HG03442 (cell line): ENCODE measurements around the gene KIAA1958.
"Not testable (repeated sequence)": the region's sequence is repeated elsewhere in the genome, so short reads cannot be mapped to it uniquely, and the experiment has no call there.

Source experiments
- ATAC-seq: cut with Tn5 transposase; IDR thresholded peaks from one replicate; pipeline ENCODE4 v1.9.1; 2021; ENCODE audit warnings: mild to moderate bottlenecking, moderate library complexity; ENCODE audit not compliant: unreplicated experiment

Gene KIAA1958

DNA sequence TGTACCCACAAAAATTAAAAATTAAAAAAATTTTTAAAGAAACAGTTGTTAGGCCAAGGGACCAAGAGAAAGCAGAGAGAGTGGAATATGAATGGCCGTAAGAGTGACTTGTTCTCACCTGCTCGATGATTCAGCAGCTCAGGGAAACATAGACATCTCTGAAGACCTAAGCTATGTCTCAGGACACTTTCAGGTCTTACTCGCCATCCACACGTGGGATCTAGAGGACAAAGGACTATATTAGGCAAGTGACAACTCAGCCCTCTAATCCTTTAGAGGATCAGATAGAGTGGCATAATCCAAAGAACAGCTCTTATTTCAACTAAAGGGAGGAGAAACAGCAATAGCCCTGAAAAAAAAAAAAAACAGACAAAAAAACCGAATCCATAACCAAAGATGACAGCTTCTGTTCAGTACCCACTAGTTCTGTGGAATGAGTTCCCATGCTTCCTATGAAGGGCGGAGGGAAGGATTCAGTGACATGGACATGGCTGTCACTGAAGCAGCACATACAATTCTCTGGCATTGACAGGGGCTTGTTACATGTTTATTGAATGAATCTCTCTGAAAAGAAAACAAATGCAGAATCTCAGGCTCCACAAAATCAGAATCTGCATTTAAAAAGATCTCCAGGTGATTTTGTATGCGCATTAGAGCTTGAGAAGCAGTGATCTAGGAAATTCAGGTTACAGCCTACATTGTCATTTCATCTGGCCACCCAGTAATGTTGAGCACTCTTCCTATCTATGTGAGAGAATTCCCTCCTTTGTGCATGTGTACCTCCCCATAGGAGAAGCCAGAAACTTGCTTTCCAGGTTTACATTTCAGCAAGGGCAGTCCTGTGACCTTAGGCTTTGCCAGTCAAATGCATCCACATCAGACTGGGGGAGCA, 96.0 kb downstream of the KIAA1958 start:
- no peak for ATAC-seq

DNA sequence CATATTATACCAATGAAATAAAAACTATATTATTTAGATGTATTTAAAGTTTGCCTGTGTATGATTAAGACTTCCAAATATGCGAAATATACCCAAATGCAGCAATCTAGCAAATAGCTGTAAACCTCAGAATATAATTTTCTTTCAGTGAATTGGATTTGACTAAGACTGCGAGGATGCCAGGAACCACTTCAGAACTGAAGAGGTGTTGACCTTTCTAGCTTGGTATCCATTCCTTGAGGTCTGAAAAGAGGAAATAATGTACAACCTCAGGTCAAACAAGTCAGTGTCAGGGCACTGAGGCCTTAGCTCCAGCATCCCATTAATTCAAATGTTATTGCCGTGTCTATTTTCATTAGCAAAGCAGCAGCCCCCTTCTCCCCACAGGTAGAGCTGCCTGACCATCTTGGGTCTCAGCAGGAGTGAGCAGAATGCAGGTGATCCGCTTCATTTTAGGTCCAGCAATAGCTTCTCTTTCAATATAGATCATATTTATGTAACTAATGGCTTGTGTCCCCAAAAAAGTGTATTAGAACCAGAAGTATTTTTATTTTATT, 100.0 kb downstream of the KIAA1958 start:
- no peak for ATAC-seq

DNA sequence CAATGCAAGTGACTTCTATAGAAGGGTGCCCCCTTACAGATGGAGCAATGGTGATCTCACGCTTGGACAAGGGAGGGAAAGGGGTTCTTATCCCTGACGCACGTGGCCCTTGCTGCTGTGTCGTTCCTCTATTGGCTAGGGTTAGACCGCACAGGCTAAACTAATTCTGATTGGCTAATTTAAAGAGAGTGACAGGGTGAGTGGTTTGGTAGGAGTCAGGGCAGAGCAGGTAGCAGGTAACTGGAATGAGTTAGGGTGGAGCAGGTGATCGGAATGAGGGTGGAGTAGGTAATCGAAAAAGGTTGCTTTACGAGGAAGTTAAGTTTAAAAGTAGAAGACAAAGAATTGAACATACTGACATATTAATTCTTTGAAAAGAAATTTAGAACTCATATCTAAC, 105.2 kb downstream of the KIAA1958 start:
- ATAC-seq = not testable (repeated sequence)

DNA sequence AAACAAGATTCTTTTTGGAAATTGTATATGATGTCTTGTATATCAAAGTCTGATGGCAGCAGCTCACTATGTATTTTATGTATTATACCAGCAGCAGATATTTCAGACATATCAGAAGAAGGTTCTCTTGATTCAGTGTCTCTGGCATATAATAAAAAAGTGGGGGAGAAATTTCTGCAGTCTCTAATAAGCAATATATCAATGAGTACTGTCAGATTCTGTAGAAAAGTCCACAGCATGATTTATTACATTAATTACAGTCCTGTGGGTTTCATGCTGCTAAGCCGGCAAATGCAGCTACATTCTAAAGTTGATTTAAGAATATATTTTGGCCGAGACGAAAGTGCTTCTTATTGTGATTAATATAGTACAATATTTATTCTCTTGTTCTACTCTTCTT, 113.1 kb downstream of the KIAA1958 start:
- no peak for ATAC-seq

DNA sequence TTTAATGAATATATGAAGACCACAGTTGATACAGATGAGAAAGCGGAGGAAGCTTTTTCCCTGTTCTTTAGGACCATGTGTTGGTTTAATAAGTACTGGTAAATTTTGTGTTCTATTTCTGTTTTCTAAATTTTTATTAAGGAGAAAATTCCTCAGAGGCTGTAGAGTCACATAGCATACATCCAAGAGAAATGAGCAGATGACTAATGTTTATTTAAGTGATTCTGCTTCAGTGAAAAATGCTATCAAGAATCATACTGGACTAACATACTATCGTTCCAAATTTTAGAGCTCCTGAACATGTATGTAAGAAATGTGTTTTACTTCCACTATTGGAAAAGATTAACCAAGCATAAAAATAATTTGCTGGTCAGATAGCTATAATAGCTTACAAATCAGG, 115.0 kb downstream of the KIAA1958 start:
- no peak for ATAC-seq

DNA sequence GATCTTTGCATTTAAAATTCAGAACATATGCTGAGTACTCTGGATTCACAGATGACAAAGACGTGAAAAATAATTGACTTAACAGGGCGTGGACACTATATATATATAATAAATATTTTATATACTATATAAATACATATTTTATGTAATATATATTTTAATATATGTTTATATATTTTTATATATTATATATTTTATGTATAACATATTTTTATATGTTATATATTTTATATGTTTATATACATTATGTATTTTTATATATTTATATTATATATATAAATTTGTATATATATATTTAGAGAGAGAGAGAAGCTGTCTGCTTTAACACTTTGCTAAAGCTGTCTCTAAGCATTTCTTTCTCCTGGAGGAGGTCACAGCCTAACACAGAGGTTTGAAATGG, 118.2 kb downstream of the KIAA1958 start:
- ATAC-seq = no peak

DNA sequence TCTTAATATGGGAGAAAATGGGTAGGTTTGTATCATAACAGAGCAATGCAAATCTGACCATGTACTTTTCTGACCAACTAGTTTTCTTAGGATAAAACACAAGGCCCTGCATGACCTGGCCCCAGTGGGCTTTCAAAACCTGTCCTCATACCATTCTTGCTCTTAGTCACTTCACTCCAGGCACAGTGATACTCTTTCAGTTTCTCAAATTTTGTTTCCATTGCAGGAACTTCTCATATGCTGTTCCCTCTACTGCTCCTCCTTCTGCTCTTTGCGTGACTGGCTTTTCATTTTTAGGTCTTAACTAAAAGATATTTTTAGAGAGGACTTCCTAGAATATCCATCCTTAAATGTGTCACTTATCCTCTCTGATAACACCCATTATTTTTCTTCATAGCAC, 118.9 kb downstream of the KIAA1958 start:
- peak; percentile 96 for ATAC-seq

DNA sequence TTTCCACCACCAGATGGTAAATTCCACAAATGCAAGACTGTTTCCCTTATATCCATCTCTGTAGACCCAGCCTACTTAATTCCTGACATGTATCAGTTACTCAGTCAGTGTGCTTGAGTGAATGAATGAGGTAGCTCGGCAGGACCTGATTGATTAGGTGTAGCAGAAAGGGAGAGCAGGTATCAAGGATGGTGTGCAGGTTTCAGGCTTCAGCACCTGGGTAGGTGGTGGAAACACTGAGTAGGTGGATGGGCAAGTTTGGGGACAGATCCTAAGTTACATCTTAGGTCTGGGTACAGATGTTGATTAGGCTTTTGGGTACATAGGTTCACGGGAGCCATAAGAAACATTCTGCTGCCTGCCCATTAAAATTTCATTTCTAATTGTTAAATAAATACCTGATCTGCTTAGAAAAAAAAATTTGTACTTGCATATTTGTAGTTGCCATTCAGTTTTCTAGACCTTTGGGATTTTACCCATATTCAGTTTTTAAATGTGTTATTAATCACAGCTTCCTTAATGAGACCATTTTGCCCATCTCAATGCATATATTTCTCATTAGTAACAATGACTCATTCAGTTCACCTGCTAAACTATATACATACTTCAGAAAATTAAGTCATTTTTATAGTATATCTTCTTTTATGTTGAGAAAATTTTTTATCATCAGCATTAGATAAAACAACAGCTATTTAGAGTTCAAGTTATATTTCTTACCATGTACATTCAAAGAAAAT, 119.5 kb downstream of the KIAA1958 start:
- ATAC-seq = no peak

DNA sequence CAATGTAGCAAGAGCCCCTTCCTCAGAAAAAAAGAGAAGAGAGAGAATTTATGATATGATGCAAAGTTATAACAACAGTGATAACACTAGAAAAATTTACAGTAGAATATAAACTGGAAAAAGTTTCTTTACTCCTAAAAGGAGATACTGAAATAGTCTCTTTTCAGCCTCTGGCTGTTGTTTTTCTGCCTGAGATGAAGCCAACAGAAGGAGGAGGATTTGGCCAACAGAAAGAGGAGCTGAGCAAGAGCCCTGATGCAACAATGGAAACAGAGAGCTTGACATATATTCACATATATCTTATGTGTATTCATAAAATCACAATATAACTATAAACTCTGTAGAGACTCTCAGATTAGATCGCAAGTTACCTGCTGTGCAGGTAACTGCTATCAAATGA, 122.2 kb downstream of the KIAA1958 start:
- ATAC-seq = no peak

DNA sequence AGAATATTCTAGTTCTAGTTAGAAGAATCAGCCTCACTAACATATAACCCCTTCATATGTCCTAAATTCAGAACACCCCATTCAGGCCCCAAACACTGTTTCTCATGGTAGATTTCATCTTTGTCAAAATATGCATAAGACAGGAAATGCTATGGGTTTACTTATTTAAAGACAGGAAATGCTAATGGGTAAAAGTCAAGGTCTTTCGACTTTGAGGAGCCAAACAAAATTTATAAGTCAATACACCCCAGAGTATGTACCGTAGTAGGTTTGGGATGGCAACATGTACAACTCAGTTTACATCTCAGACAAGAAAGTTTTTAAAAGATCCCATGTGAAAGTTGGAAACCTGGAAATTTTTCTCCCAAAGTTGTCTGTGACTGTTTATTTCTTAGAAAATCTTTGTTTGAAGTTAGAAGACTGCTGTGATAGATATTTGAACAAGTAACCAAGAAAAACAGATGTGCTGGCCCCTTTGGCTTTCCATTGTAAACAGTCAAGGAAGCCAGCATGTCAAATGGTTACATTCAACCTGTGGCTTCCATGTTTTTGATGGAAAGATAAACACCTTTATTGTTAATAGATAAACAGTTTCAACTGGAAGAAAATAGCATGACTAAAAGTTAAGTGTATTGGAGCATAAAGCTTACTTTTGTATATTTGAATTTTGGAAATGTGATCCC, 129.1 kb downstream of the KIAA1958 start:
- ATAC-seq = no peak

DNA sequence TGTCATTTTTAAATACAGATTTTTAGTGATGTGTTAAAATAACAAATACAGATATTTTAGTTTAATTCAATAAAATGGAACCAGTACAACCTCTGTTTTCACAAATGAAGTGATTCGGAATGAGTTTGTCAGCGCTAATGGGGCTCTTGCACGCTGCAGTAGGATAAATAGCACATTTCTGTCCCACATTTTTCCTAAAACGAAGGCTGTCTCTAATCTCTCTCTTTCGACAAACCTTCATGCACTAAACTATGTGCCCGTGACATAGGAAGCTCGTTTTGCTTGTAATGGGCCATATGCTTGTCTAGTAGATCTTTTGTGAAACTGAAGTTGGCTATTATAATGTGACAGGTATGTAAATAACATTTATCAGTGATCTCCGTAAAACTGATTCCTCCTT, 130.7 kb downstream of the KIAA1958 start:
- ATAC-seq = no peak

DNA sequence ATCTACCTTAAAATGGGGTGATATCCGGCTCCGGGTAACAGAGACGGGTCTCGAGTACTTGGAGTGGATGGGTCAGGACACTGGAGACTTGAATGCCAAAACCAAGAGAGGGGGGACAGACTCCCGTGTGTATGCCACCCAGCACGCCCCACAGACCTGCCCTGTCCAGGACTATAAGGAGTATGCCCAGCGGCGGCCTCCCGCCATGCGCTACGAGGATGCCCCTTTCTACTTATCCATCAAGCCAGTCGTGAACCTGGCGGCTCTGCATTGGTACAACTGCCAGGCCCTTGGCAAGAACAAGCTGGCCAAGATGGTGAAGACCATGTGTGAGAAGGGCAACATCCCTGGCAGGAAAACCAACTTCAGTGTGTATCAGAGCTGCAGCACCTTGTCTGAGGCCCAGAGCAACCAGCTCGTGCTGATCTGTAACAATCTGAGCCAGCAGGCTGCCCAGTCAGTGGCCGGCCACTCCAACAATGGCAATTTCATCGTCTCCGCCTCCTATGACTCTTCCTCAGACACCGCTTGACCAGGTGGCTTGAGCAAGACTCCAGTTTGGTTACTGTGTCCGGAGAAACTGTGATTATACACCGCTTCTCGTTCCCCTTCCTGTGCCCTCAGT, 131.9 kb downstream of the KIAA1958 start:
- no peak for ATAC-seq

DNA sequence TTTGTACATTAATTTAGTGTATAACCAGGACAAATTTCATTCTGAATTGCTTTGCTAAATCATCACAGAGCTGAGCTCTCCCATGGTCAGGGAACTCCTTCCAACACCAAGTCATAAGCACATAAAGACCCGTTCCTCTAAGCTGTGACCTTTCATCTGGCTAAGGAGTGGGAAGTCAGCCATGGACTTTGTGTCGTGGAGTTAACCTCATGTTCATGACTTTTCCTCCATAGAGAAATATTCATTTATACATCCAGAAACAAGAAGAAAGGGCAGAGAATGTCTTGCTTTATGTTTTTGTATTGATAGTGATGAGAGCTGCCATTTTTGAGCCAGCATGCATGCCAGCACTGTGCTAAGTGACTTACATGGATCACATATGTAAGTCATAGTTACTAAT, 133.8 kb downstream of the KIAA1958 start:
- no peak for ATAC-seq

DNA sequence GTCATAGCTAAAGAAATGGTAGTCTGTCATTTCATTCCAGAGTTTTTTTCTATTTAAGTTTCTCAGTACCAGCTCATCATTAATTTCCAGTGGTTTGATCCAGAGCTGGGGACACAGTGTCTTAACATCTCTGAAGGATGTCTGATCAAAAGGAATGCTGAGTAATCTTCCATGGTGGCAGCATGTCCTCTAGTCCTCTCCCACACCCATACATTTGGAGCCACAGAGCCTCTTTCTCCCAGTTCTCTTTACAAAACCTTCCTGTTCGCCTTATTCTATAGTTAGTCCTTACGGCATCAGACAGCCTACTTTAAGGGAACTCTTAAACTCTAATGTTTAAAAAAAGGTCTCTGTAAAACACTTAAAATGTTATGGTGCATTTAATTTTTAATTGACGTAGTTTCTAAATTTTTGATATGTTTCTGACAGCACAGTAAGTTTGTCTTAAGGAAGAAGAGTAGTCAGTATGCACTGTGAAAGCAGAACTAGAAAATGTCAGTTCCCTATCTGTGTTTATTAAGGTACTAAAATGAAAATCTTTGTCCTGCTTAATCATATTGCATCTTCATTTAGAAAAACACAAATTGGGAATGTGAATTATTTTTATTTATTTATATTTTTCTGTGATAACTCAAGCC, 134.5 kb downstream of the KIAA1958 start:
- no peak for ATAC-seq

DNA sequence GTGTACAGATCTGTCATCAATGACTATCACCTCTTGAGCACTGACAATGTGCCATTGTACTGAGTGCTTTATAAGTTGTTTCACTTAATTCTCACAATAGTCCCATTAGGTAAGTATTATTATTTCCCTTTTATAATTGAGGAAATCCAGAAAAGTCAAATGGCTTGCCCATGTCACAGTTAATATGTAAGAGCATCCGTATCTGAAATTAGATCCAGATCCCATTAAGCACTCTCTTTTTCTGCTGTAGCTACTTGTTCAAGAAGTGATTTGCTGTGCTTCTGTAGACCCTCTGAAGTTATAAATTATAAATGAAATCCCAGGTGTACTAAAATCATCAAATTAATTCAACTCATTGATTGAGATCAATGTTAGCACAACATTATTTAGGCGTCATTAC, 136.6 kb downstream of the KIAA1958 start:
- ATAC-seq = no peak

DNA sequence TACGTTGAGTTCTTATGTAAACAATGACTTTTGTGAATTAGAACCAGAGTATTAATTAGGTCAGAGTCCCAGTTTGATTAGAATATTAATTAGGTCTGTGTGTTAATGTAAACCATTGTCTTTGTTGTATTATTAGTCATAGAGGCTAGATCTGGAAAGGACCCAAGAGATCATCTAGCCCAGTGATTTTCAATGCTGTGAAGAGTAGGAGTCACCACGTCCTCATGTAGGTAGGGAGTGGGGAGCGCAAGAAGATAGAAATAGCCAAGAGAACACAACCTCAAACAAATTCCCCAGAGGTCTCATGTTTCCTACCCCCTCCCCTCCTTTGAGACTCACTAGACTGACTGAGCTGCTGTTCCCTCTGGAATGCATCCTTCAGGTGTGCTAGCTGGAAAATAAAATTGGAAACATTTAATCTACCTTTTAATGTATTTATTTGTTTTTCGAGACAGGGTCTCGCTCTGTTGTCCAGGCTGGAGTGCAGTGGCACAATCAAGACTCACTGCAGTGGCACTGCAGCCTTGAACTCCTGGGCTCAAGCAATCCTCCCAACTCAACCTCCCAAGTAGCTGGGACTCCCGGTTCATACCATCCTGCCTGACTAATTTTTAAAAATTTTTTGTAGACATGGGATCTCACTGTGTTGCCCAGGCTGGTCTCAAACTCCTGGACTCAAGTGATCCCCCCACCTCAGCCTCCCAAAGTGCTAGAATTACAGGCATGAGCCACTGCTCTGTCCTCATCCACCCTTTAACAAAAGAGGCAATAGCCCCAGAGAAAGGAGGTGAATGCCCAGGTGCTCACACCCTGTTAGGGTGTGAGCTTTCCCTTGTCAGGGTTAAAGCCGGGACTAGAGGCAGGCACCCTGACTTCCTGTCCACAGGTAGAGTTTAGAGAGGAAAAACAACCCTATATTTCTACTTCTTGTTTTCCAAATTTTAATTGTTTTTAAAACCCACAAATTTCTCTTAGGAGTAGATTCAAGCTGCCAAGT, 138.4 kb downstream of the KIAA1958 start:
- ATAC-seq = no peak

DNA sequence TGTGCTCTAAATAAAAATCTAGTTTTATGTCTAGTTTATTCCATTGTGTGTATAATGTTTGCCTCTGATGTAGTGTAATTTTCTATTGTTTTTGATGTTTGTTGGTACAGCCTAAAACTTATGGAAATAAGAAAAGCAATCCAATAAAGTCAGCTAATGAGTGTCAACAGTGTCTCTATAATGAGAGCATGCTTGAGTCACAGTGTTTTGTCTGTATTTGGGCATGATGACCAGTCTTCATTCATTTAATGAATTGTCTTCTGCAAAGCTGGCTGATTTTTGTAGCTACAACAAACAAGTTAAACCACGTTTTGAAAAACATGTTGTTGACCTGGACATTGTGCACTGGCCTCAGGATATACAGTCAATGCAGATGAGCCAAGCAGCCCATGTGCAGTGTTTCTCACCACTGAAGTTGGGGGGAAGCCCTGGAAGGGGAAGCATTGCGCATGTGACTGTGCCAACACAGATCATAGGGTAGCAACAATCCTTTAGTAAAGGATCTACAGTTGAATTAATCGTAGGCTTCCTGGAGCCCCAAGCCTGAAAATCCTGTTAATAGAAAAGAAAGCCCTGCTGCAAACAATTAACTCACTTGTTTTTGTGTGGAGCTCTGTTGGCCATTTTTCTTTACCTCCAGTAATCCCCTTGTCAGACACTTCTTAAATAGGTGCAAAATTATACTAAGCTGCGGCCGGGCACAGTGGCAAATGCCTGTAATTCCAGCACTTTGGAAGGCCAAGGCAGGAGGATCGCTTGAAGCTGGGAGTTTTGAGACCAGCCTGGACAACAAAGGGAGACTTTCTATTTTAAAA, 143.3 kb downstream of the KIAA1958 start:
- no peak for ATAC-seq

DNA sequence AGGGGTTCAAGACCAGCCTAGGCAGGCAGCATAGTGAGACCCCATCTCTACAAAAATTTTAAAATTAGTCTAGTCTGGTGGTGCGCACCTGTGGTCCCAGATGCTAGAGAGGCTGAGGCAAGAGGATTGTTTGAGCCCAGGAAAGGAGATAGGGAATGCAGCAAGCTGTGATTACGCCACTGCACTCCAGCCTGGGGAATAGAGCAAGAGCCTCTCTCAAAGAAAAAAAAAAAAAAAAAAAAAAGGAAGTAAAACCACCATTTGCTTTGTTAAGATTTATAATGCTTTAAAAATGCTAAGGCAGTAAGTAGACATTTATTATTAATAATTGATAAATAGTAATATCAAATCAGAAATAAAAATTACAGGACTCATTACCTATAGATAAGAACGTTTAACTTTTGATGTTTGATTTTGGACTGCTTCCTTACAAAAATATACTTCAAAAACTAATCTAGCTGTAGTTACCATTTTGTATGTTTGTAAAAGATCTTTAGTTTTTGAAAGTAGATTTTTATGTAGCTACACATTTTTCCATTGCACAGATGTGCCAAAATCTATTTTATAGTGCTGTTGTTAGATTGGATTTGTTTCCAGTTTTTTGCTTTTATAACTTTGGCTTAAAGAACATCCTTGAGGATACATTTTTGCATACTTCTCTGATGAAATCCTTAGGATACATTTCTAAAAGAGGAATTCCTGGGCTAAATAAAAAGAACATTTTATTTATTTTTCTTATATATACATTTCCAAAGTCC, 144.9 kb downstream of the KIAA1958 start:
- no peak for ATAC-seq
